GM21737 (cell line): ENCODE data around the gene KCTD4.

Experiments
- ATAC-seq: cut with Tn5 transposase; IDR thresholded peaks from one replicate; pipeline ENCODE4 v1.9.1; 2021; ENCODE audit warnings: mild to moderate bottlenecking, moderate library complexity; ENCODE audit not compliant: unreplicated experiment

The KCTD4 gene

GRCh38 chr13:45179428-45179827, 21.4 kb downstream of the KCTD4 start:
- no peak for ATAC-seq

- ATAC-seq = no peak
Observed at GRCh38 chr13:45178349-45179162, 22.3 kb downstream of the KCTD4 start.

- ATAC-seq = no peak
Observed at GRCh38 chr13:45174478-45174877, 26.4 kb downstream of the KCTD4 start.

GRCh38 chr13:45168555-45168930, 32.3 kb downstream of the KCTD4 start:
- ATAC-seq = no peak

- ATAC-seq = no peak
Observed at GRCh38 chr13:45167611-45168554, 33.0 kb downstream of the KCTD4 start.

GRCh38 chr13:45166858-45167257, 34.0 kb downstream of the KCTD4 start:
- ATAC-seq = no peak

- ATAC-seq = no peak
Observed at GRCh38 chr13:45162821-45163220, 38.0 kb downstream of the KCTD4 start.

- no peak for ATAC-seq
Observed at GRCh38 chr13:45162194-45162593, 38.7 kb downstream of the KCTD4 start.

- no peak for ATAC-seq
Observed at GRCh38 chr13:45156565-45157361, 44.1 kb downstream of the KCTD4 start.

GRCh38 chr13:45149964-45150363, 50.9 kb downstream of the KCTD4 start:
- no peak for ATAC-seq

GRCh38 chr13:45143346-45143751, 57.5 kb downstream of the KCTD4 start:
- ATAC-seq = no peak
